Bronchial epithelial cell (primary cell): ENCODE measurements around the gene CDH8. TPM values are rescaled to one million over a fixed set of nuclear protein-coding genes. Genes with fewer than 3 reads are reported as not detected.

Source experiments
- DNase-seq: peaks from one replicate; pipeline ENCODE4 v3.0.0-alpha.2; 2010; ENCODE audit warnings: low read depth
- FAIRE-seq: peaks from 2 replicates; lab custom pipeline; 2011; peaks lifted over from hg19 to GRCh38; lab: Jason Lieb, UNC
- H3K27me3 ChIP-seq: 2 replicates; pipeline ENCODE4 v1.5.1; 2011; ENCODE audit warnings: low read length; ENCODE audit not compliant: control insufficient read depth, insufficient read depth
- H3K36me3 ChIP-seq: 2 replicates; pipeline ENCODE4 v1.5.1; 2011; ENCODE audit warnings: low read length; ENCODE audit not compliant: control insufficient read depth, insufficient read depth
- H3K4me3 ChIP-seq: 2 replicates; pipeline ENCODE4 v1.5.1; 2011; ENCODE audit warnings: mild to moderate bottlenecking, low read depth, low read length, control low read depth
- total RNA-seq: library from RNA; depleted of rRNA; stranded (reverse); fragments of >200 nt; gene quantifications from 2 replicates; pipeline ENCODE4 v1.2.1, GENCODE V29; 2014
- TF ChIP-seq, protein P1 (sequence below): IDR thresholded peaks from 2 replicates; pipeline ENCODE4 v1.5.1; 2011; ENCODE audit warnings: mild to moderate bottlenecking, moderate library complexity, low read length, control low read depth, inconsistent platforms; ENCODE audit not compliant: insufficient read depth, severe bottlenecking

Gene CDH8
- total RNA-seq, 1 donor from 2014 or later: 1.8 TPM

DNA sequence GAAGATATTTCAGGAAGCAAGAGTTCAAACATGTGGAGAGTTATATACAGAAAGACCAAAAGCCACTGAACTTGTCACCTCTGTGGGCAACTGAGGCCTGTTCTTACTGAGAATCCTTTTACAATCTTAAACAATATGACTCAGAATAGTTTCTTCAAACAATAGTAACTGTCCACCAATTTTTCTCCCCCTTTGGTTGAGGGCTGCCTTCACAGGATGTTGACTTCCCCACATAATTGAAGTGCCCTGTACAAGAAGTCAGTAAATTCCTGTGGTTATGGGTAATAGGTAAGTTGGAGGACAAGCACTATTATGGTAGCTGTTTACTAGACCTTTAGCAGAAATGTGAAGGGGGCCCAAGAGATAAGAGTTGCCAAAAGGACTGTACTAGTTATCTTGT is 215.8 kb downstream of the CDH8 start:
- H3K36me3 ChIP-seq: no peaks in the 10 kb centered on the region
- no peak overlapping the region for H3K4me3 ChIP-seq
- TF ChIP-seq, protein P1, sequence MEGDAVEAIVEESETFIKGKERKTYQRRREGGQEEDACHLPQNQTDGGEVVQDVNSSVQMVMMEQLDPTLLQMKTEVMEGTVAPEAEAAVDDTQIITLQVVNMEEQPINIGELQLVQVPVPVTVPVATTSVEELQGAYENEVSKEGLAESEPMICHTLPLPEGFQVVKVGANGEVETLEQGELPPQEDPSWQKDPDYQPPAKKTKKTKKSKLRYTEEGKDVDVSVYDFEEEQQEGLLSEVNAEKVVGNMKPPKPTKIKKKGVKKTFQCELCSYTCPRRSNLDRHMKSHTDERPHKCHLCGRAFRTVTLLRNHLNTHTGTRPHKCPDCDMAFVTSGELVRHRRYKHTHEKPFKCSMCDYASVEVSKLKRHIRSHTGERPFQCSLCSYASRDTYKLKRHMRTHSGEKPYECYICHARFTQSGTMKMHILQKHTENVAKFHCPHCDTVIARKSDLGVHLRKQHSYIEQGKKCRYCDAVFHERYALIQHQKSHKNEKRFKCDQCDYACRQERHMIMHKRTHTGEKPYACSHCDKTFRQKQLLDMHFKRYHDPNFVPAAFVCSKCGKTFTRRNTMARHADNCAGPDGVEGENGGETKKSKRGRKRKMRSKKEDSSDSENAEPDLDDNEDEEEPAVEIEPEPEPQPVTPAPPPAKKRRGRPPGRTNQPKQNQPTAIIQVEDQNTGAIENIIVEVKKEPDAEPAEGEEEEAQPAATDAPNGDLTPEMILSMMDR: no peak
- DNase-seq (peak; percentile 1), FAIRE-seq (no peak)
- no peaks in the 10 kb centered on the region for H3K27me3 ChIP-seq

DNA sequence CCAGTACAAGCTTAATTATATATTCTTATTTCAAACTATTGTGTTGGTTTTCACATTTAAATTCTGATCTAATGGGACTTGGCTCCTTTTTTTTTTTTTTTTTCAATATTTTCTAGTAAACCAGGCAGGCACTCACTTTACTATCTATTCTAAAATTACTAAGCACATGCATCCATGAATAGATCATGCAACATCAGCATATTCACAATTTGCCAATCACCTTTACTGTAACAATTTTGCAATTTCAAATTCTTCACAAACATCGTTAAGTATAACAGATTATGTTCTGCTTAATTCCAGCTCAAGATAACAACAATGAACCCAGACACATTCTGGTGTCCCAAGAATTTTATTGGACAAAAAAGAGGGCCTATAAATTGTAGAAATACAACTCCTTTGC is 217.4 kb downstream of the CDH8 start:
- no peaks in the 10 kb centered on the region for H3K27me3 ChIP-seq

DNA sequence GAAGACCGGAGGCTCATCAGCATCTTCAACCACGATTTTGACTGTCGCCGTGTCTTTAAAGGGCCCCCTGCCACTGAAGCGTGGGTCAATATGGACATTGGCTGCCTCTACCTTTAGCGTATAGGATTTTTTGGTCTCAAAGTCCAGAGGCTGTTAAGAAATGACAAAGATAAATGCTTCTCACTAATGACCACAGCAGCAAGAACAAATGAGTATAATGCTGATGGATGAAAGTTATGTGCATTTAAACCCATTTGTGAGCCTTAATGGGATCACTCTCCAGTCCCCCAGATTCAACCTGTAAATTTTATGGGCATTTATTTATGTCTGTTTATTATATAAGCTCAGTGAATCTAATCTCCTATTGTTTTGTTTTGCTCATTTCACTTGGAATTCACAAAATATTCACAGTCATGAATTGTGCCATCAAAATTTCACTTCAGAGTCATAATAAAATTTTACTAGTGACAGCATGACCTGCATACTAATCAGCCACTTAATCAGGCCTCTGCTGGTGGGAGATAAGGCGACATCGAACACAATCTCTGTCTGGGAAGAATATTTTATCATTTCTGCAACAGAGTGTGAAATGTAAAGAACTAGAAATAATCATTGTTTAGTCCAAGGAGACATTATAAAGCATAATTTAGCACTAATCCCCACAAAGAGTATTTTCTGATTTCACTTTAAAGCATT is 218.5 kb downstream of the CDH8 start:
- TF ChIP-seq, protein P1: no peak
- H3K36me3 ChIP-seq: no peaks in the 10 kb centered on the region
- no peak for DNase-seq
- no peaks in the 10 kb centered on the region for H3K27me3 ChIP-seq
- no peak for FAIRE-seq
- no peak overlapping the region for H3K4me3 ChIP-seq

More for the DNA sequence above, 217.4 kb downstream of the CDH8 start:
- TF ChIP-seq, protein P1: no peak
- no peak for FAIRE-seq
- DNase-seq: no peak
- Histone ChIP-seq H3K4me3 (no peak overlapping the region), H3K36me3 (no peaks in the 10 kb centered on the region)

DNA sequence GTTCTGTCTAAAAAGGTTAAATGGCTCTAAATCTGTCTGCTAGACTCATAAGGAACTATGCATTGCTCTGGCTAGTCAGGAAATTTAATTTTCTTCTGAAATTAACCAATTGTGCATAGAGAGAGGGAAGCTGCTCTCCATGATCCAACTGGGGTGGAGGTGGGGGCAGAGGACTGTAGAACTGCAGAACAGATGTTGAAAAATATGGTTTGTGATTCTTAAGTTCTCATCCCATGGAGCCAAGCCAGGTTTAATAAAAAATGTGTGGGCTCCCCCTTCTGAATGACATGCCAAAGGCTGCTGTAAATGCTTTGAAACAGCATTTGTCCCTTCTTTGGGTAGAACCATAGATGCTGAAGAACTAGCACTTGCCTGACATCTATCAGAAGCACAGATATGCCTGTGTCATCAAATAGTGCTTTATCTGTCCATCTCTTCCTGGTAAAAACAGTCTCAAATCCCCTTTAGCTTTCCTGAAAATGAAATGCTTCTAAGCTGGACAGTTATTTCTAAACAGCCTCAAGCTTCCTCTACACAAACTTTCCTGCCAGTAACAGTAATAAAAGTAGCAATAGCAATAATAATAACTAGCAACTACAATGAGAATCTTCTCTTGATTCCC is 221.4 kb downstream of the CDH8 start:
- Histone ChIP-seq H3K27me3 (no peaks in the 10 kb centered on the region), H3K36me3 (no peaks in the 10 kb centered on the region), H3K4me3 (no peak overlapping the region)
- no peak for FAIRE-seq
- DNase-seq: no peak
- TF ChIP-seq, protein P1: no peak

DNA sequence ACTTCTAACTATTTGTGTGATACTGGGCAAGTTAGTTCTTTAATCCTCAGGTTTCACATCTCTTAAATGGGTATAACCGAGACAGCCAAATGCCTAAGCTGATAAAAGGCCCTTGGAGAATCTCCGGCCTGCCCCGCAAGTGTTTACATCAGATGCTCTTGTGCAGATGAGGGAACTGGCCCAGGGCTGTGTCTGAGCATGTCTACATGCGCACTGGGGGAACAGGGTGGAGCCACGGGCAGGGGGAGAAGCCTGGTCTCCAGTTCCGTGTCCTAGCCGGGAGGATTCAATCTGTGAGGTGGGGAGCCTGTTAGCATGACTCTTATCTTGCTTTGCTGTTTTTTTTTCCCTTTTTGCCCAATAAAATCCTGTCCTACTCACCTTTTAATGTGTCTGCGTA is 222.9 kb downstream of the CDH8 start:
- TF ChIP-seq, protein P1: no peak
- Histone ChIP-seq H3K27me3 (no peaks in the 10 kb centered on the region), H3K4me3 (no peak overlapping the region), H3K36me3 (no peaks in the 10 kb centered on the region)
- DNase-seq (no peak), FAIRE-seq (no peak)
